ENCODE results near the gene CACHD1.
"Not testable (repeated sequence)": the region's sequence is repeated elsewhere in the genome, so short reads cannot be mapped to it uniquely, and the experiment has no call there.

Gene CACHD1

GRCh38 chr1:64498325-64498724 is 28.4 kb downstream of the CACHD1 start:
- DNase-seq = no peak

- no peak for DNase-seq
These were observed 29.1 kb downstream of the CACHD1 start for GRCh38 chr1:64499011-64499410.

- no peak for DNase-seq
These were observed 30.0 kb downstream of the CACHD1 start for GRCh38 chr1:64499966-64500365.

GRCh38 chr1:64502083-64502482 is 32.2 kb downstream of the CACHD1 start:
- DNase-seq = no peak

- DNase-seq = no peak
These were observed 33.0 kb downstream of the CACHD1 start for GRCh38 chr1:64502931-64503330.

- no peak for DNase-seq
These were observed 35.5 kb downstream of the CACHD1 start for GRCh38 chr1:64505232-64505943.

- no peak for DNase-seq
These were observed 36.2 kb downstream of the CACHD1 start for GRCh38 chr1:64505944-64506655.

GRCh38 chr1:64508629-64509028 is 38.7 kb downstream of the CACHD1 start:
- DNase-seq = no peak

GRCh38 chr1:64511044-64511443 is 41.1 kb downstream of the CACHD1 start:
- DNase-seq = no peak

- not testable (repeated sequence) for DNase-seq
These were observed 42.3 kb downstream of the CACHD1 start for GRCh38 chr1:64512206-64512605.

GRCh38 chr1:64513545-64513944 is 43.6 kb downstream of the CACHD1 start:
- no peak for DNase-seq

- no peak for DNase-seq
These were observed 44.4 kb downstream of the CACHD1 start for GRCh38 chr1:64514197-64514765.

- no peak for DNase-seq
These were observed 45.5 kb downstream of the CACHD1 start for GRCh38 chr1:64515427-64515826.

- DNase-seq = no peak
These were observed 46.4 kb downstream of the CACHD1 start for GRCh38 chr1:64516301-64516700.

- DNase-seq = no peak
These were observed 47.1 kb downstream of the CACHD1 start for GRCh38 chr1:64516803-64517568.

GRCh38 chr1:64517640-64518039 is 47.7 kb downstream of the CACHD1 start:
- no peak for DNase-seq

- DNase-seq = no peak
These were observed 49.0 kb downstream of the CACHD1 start for GRCh38 chr1:64518692-64519481.

GRCh38 chr1:64519901-64520300 is 50.0 kb downstream of the CACHD1 start:
- no peak for DNase-seq

GRCh38 chr1:64522740-64523139 is 52.8 kb downstream of the CACHD1 start:
- no peak for DNase-seq

- no peak for DNase-seq
These were observed 53.7 kb downstream of the CACHD1 start for GRCh38 chr1:64523413-64524337.

- no peak for DNase-seq
These were observed 54.7 kb downstream of the CACHD1 start for GRCh38 chr1:64524614-64525013.

Data from SW 1271 (cell line).